Endodermal cell (in vitro differentiated cells): ENCODE measurements around the gene TMEM109. TPM values are rescaled to one million over a fixed set of nuclear protein-coding genes. Genes with fewer than 3 reads are reported as not detected.
A peak's percentile ranks its signal among the peaks of the same experiment; 100 is the strongest.

Experiments
- DNase-seq: peaks from one replicate; pipeline ENCODE4 v3.0.0-alpha.2; 2017
- H3K27ac ChIP-seq: 2 replicates; pipeline ENCODE4 v1.5.1; 2013; ENCODE audit warnings: mild to moderate bottlenecking, low read depth, low read length, moderate library complexity
- H3K27me3 ChIP-seq: 2 replicates; pipeline ENCODE4 v1.6.1; 2013; ENCODE audit warnings: mild to moderate bottlenecking, low read length, moderate library complexity; ENCODE audit not compliant: insufficient read depth, control insufficient read depth, poor library complexity, severe bottlenecking
- H3K36me3 ChIP-seq: 2 replicates; pipeline ENCODE4 v1.7.0; 2013; ENCODE audit warnings: mild to moderate bottlenecking, low read length, moderate library complexity; ENCODE audit not compliant: control insufficient read depth, insufficient read depth
- H3K4me1 ChIP-seq: one replicate; pipeline ENCODE4 v1.7.0; 2013; ENCODE audit warnings: low read length; ENCODE audit not compliant: control insufficient read depth, insufficient read depth
- H3K4me3 ChIP-seq: 2 replicates; pipeline ENCODE4 v1.5.1; 2013; ENCODE audit warnings: mild to moderate bottlenecking, low read length, moderate library complexity
- H3K9ac ChIP-seq: 2 replicates; pipeline ENCODE4 v1.6.1; 2013; ENCODE audit warnings: mild to moderate bottlenecking, low read length, moderate library complexity; ENCODE audit not compliant: poor library complexity, severe bottlenecking; ENCODE audit errors: extremely low read depth
- H3K9me3 ChIP-seq: 2 replicates; pipeline ENCODE4 v1.6.1; 2013; ENCODE audit warnings: mild to moderate bottlenecking, low read length, moderate library complexity; ENCODE audit not compliant: control insufficient read depth
- H3K27ac Mint-ChIP-seq: 2 replicates; pipeline ENCODE4 v1.8.0; 2020; ENCODE audit warnings: mixed read lengths
- H3K27me3 Mint-ChIP-seq: 2 replicates; pipeline ENCODE4 v1.8.0; 2021; ENCODE audit warnings: mild to moderate bottlenecking, mixed read lengths; ENCODE audit not compliant: insufficient read depth
- H3K36me3 Mint-ChIP-seq: 2 replicates; pipeline ENCODE4 v1.8.0; 2020; ENCODE audit warnings: low read depth, mixed read lengths
- H3K4me1 Mint-ChIP-seq: 2 replicates; pipeline ENCODE4 v1.8.0; 2020; ENCODE audit warnings: mixed read lengths
- H3K4me3 Mint-ChIP-seq: 2 replicates; pipeline ENCODE4 v1.8.0; 2020; ENCODE audit warnings: mild to moderate bottlenecking, moderate library complexity, mixed read lengths
- H3K9me3 Mint-ChIP-seq: 2 replicates; pipeline ENCODE4 v1.8.0; 2020; ENCODE audit warnings: mild to moderate bottlenecking, mixed read lengths
- WGBS, 2 experiments: methylation state at CpG; one replicate each; pipeline versions ENCODE4 v1.1.5 to v1.1.7; 2013; ENCODE audit warnings: missing lambda C conversion rate in 2 of 2, mixed read lengths in 1 of 2; ENCODE audit not compliant: insufficient coverage in 1 of 2, insufficient read length in 1 of 2; 5-methylcytosine and 5-hydroxymethylcytosine counted together
- total RNA-seq, 2 donors: library from RNA; stranded (reverse); fragmentation: NEBNext Ultra II Directional in 1 of 2; extraction: Animal tissue kit (Norgen Biotek cat#: 25700) in 1 of 2; gene quantifications; 2 replicates in 1 of 2; 3 replicates in 1 of 2; pipeline ENCODE4 v1.2.1, GENCODE V29; 2021
- TF ChIP-seq, protein P1 (sequence below): fragments of 200-600 bp; sonication (generic); conservative IDR thresholded peaks from 2 replicates; pipeline ENCODE4 v1.5.0; 2021; ENCODE audit warnings: antibody characterized with exemption, mild to moderate bottlenecking

Gene TMEM109
- total RNA-seq, 2 donors from 2014 or later = 41.4 to 56.8 TPM

DNA sequence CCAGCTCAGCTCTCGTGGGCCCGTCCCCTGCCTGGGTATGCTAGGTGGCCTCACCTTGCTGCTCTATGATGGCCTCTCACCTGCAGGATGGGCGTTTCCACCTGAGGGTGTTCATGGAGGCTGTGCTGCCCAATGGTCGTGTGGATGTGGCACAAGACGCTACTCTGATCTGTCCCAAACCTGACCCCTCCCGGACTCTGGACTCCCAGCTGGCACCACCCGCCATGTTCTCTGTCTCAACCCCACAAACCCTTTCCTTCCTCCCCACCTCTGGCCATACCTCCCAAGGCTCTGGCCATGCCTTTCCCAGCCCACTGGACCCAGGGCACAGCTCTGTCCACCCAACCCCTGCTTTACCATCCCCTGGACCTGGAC is 44.5 kb upstream of the TMEM109 start:
- H3K27ac ChIP-seq = no peak overlapping the region
- H3K4me3 Mint-ChIP-seq = no peak overlapping the region
- no peaks in the 10 kb centered on the region for H3K36me3 ChIP-seq
- no peaks in the 10 kb centered on the region for H3K27me3 ChIP-seq
- no peak overlapping the region for H3K4me3 ChIP-seq
- H3K9me3 Mint-ChIP-seq = peaks cover 2% of the 10 kb centered on the region
- H3K4me1 ChIP-seq = no peaks in the 10 kb centered on the region
- TF ChIP-seq, protein P1, sequence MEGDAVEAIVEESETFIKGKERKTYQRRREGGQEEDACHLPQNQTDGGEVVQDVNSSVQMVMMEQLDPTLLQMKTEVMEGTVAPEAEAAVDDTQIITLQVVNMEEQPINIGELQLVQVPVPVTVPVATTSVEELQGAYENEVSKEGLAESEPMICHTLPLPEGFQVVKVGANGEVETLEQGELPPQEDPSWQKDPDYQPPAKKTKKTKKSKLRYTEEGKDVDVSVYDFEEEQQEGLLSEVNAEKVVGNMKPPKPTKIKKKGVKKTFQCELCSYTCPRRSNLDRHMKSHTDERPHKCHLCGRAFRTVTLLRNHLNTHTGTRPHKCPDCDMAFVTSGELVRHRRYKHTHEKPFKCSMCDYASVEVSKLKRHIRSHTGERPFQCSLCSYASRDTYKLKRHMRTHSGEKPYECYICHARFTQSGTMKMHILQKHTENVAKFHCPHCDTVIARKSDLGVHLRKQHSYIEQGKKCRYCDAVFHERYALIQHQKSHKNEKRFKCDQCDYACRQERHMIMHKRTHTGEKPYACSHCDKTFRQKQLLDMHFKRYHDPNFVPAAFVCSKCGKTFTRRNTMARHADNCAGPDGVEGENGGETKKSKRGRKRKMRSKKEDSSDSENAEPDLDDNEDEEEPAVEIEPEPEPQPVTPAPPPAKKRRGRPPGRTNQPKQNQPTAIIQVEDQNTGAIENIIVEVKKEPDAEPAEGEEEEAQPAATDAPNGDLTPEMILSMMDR = no peak
- 94 to 100% methylated on average over 6 to 7 of the region's 7 CpGs for WGBS, 2 experiments
- peaks cover 4% of the 10 kb centered on the region for H3K4me1 Mint-ChIP-seq
- H3K27ac Mint-ChIP-seq = no peak overlapping the region
- peaks cover 1% of the 10 kb centered on the region for H3K27me3 Mint-ChIP-seq
- no peak overlapping the region for H3K9ac ChIP-seq
- H3K36me3 Mint-ChIP-seq = no peaks in the 10 kb centered on the region
- DNase-seq = no peak
- no peaks in the 10 kb centered on the region for H3K9me3 ChIP-seq

DNA sequence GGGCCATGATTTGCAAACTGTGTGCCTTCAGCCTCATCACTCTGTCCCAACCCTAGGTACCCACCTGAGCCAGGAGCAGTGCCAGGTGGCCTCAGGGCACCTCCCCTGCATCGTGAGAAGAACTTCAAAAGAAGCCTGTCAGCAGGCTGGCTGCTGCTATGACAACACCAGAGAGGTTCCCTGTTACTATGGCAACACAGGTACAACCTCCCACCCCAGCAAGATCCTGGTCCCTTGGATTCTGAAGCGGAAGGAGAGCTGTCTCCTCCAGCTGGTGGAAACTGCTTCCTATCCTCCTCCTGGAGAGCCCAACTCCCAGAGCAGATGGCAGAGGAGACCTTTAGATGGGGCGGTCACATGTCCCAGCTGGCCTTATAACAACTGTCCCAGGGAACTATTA is 43.7 kb upstream of the TMEM109 start:
- Histone ChIP-seq H3K9me3 (no peaks in the 10 kb centered on the region), H3K4me1 (no peaks in the 10 kb centered on the region), H3K9ac (no peak overlapping the region), H3K36me3 (no peaks in the 10 kb centered on the region), H3K27me3 (no peaks in the 10 kb centered on the region), H3K27ac (no peak overlapping the region), H3K4me3 (no peak overlapping the region)
- H3K27ac Mint-ChIP-seq = no peak overlapping the region
- TF ChIP-seq, protein P1 = no peak
- no peak overlapping the region for H3K4me3 Mint-ChIP-seq
- no peaks in the 10 kb centered on the region for H3K36me3 Mint-ChIP-seq
- WGBS, 2 experiments = 65 to 100% methylated on average over 1 to 3 of the region's 3 CpGs
- peak; percentile 60 for DNase-seq
- H3K4me1 Mint-ChIP-seq = peaks cover 4% of the 10 kb centered on the region
- peaks cover 1% of the 10 kb centered on the region for H3K27me3 Mint-ChIP-seq
- peaks cover 2% of the 10 kb centered on the region for H3K9me3 Mint-ChIP-seq

DNA sequence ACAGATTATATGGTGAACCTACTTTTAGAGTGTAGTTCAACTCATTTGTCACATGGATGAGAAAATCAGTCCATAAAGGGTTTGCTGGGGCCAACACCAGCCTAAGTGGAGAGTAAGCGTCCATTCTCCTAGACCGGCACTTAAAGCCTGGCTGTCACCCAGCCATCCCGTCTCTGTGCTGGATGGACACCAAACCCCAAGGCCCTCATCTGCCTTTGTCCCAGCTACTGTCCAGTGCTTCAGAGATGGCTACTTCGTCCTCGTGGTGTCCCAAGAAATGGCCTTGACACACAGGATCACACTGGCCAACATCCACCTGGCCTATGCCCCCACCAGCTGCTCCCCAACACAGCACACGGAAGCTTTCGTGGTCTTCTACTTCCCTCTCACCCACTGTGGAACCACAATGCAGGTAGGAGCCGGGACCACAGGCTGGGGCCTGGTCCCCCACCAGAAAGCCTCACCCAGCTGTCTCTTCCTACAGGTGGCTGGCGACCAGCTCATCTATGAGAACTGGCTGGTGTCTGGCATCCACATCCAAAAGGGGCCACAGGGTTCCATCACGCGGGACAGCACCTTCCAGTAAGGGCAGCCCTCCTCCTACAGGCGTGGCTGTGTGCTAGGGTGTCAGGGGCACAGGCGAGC is 43.1 kb upstream of the TMEM109 start:
- no peak for DNase-seq
- Histone ChIP-seq H3K27ac (no peak overlapping the region), H3K4me1 (no peaks in the 10 kb centered on the region), H3K9ac (no peak overlapping the region), H3K36me3 (no peaks in the 10 kb centered on the region), H3K27me3 (no peaks in the 10 kb centered on the region), H3K9me3 (no peaks in the 10 kb centered on the region), H3K4me3 (no peak overlapping the region)
- H3K27me3 Mint-ChIP-seq = peaks cover 1% of the 10 kb centered on the region
- no peak overlapping the region for H3K4me3 Mint-ChIP-seq
- H3K27ac Mint-ChIP-seq = no peak overlapping the region
- H3K9me3 Mint-ChIP-seq = no peaks in the 10 kb centered on the region
- 88 to 95% methylated on average over 8 to 13 of the region's 13 CpGs for WGBS, 2 experiments
- no peaks in the 10 kb centered on the region for H3K36me3 Mint-ChIP-seq
- TF ChIP-seq, protein P1 = no peak
- H3K4me1 Mint-ChIP-seq = peaks cover 4% of the 10 kb centered on the region
